Panc1 (cell line): ENCODE measurements around the gene ST8SIA1. TPM values are rescaled to one million over a fixed set of nuclear protein-coding genes. Genes with fewer than 3 reads are reported as not detected.

Experiments
- ATAC-seq: fragments of 200-7000 bp; cut with Tn5 transposase; 2 replicates; pipeline ENCODE4 v1.9.1; 2020; ENCODE audit warnings: mild to moderate bottlenecking, moderate library complexity
- BruUV-seq: library from RNA; stranded (reverse); fragments of 400-500 nt; replicated peaks from 2 replicates; lab custom pipeline; 2021; lab: Mats Ljungman, UMichigan
- CTCF ChIA-PET: fragments of 300-600 bp; sonication (Branson Sonifier 250); formaldehyde crosslinking; loops from one replicate; lab custom pipeline; 2022; ENCODE audit warnings: antibody characterized with exemption; lab: Charles Lee
- POLR2A ChIA-PET: fragments of 300-600 bp; sonication (Branson Sonifier 250); formaldehyde crosslinking; loops from one replicate; lab custom pipeline; 2022; ENCODE audit warnings: antibody characterized with exemption; lab: Charles Lee
- DNase-seq: peaks from one replicate; pipeline ENCODE4 v3.0.0-alpha.2; 2010; ENCODE audit warnings: low read depth, low spot score
- H3K27ac ChIP-seq: 2 replicates; pipeline ENCODE4 v1.5.1; 2011; ENCODE audit warnings: mild to moderate bottlenecking, low read length, inconsistent platforms
- H3K27me3 ChIP-seq: fragments of 200-500 bp; sonication (Bioruptor generic); 2 replicates; pipeline ENCODE4 v1.6.0; 2014; ENCODE audit warnings: low read length, inconsistent platforms; ENCODE audit not compliant: control insufficient read depth, insufficient read depth
- H3K36me3 ChIP-seq: fragments of 200-500 bp; sonication (Bioruptor generic); 2 replicates; pipeline ENCODE4 v1.5.1; 2014; ENCODE audit warnings: inconsistent platforms, mild to moderate bottlenecking, low read length, moderate library complexity; ENCODE audit not compliant: control insufficient read depth, insufficient read depth
- H3K4me1 ChIP-seq: 2 replicates; pipeline ENCODE4 v1.5.1; 2011; ENCODE audit warnings: inconsistent platforms, mild to moderate bottlenecking, low read length, moderate library complexity; ENCODE audit not compliant: control insufficient read depth, insufficient read depth
- H3K4me3 ChIP-seq, 2 experiments: 2 replicates each; pipeline ENCODE4 v1.5.1; 2011 to 2012; ENCODE audit warnings: low read depth in 2 of 2, low read length in 2 of 2, mild to moderate bottlenecking in 2 of 2, inconsistent platforms in 1 of 2, moderate library complexity in 1 of 2
- H3K9me3 ChIP-seq: fragments of 200-500 bp; sonication (Bioruptor generic); 2 replicates; pipeline ENCODE4 v1.5.1; 2014; ENCODE audit warnings: low read depth, mild to moderate bottlenecking, inconsistent platforms, low read length, moderate library complexity; ENCODE audit not compliant: control insufficient read depth, insufficient read depth
- CTCF ChIP-seq: fragments of 450-650 bp; IDR thresholded peaks from 2 replicates; pipeline ENCODE4 v1.5.1; 2017; ENCODE audit warnings: mild to moderate bottlenecking
- POLR2AphosphoS5 ChIP-seq: IDR thresholded peaks from 2 replicates; pipeline ENCODE4 v1.6.1; 2012; ENCODE audit warnings: mild to moderate bottlenecking, low read depth, low read length, moderate library complexity
- REST ChIP-seq, 2 experiments: IDR thresholded peaks; 2 replicates each; pipeline ENCODE4 v1.6.1; 2011 to 2012; ENCODE audit warnings: low read depth in 2 of 2, control low read depth in 1 of 2, low read length in 1 of 2, mild to moderate bottlenecking in 1 of 2, moderate library complexity in 1 of 2; ENCODE audit not compliant: insufficient read depth in 1 of 2
- SIN3A ChIP-seq: IDR thresholded peaks from 2 replicates; pipeline ENCODE4 v1.6.1; 2012; ENCODE audit warnings: low read depth, mild to moderate bottlenecking, low read length, moderate library complexity, borderline replicate concordance; ENCODE audit not compliant: insufficient read depth
- TCF7L2 ChIP-seq: IDR thresholded peaks from 2 replicates; pipeline ENCODE4 v1.6.1; 2011; ENCODE audit warnings: mild to moderate bottlenecking, low read depth, low read length, inconsistent platforms
- in situ Hi-C: cut with HindIII; loops from 2 replicates; pipeline ENCODE4 v1.10.0; 2016; ENCODE audit warnings: low sequenced_read_pairs, low pct_unique_long_range_greater_than_20kb
- intact Hi-C: fragments of 100-400 bp; cut with micrococcal nuclease; formaldehyde crosslinking; loops from one replicate; pipeline ENCODE4 v1.10.0; 2022; ENCODE audit not compliant: unreplicated experiment
- total RNA-seq: library from RNA; stranded (reverse); gene quantifications from one replicate; pipeline ENCODE4 v1.2.1, GENCODE V29; 2021; ENCODE audit not compliant: unreplicated experiment

Gene ST8SIA1
- total RNA-seq, 1 experiment from 2014 or later = 0.13 TPM

- H3K27ac ChIP-seq = no peak overlapping the region
- H3K4me3 ChIP-seq = no peak overlapping the region
- intact Hi-C loops (loop anchor here (10.0 kb wide), 1 partner anchor 245 kb away; no protein-coding TSS in a partner anchor), in situ Hi-C loops (no loop called here)
- ChIA-PET POLR2A (no interaction called here), CTCF (no interaction called here)
- ATAC-seq = no peak
- H3K4me1 ChIP-seq = no peaks in the 10 kb centered on the region
- no peaks in the 10 kb centered on the region for H3K9me3 ChIP-seq
- DNase-seq = no peak
- H3K36me3 ChIP-seq = no peaks in the 10 kb centered on the region
- TF ChIP-seq POLR2AphosphoS5 (no peak), SIN3A (no peak), REST (IDR thresholded peaks at IDR 0.05; ENCODE audit: insufficient read depth in 1 of 2, low read depth in 2 of 2, low read length in 1 of 2) (no peak)
- BruUV-seq = no TSS peak
- no peaks in the 10 kb centered on the region; the same call in 1 of the 2 replicates for H3K27me3 ChIP-seq
Observed at GRCh38 chr12:22329621-22330020, 4.9 kb downstream of the ST8SIA1 start.

DNA sequence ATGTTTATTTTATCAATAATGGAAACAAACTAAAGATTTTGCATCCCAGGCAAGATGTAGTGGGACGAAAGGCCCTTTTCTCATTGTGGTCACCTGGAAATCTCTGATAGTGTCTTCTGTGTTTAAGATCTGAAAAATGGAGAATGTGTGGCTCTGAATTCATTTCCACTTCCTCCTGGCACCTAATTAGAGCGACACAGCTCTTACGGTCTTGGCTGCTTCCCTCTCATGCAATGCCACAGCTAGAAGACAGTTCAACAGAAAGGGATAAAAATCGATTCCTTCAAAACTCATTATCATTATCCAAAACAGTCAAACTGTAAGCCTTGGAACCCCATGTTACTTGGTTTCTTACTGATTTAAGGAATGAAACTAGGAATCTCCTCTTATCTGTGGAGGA is 9.3 kb downstream of the ST8SIA1 start:
- H3K4me3 ChIP-seq = no peak overlapping the region
- no peaks in the 10 kb centered on the region for H3K27me3 ChIP-seq
- no peaks in the 10 kb centered on the region for H3K36me3 ChIP-seq
- DNase-seq = no peak
- TF ChIP-seq CTCF (no peak), TCF7L2 (no peak), POLR2AphosphoS5 (no peak), REST (IDR thresholded peaks at IDR 0.05; ENCODE audit: insufficient read depth in 1 of 2, low read depth in 2 of 2, low read length in 1 of 2) (no peak), SIN3A (no peak)
- POLR2A ChIA-PET = no interaction called here
- H3K4me1 ChIP-seq = no peaks in the 10 kb centered on the region
- intact Hi-C loops = no loop called here
- H3K9me3 ChIP-seq = no peaks in the 10 kb centered on the region
- CTCF ChIA-PET = no interaction called here
- no peak overlapping the region for H3K27ac ChIP-seq
- ATAC-seq = no peak
- no TSS peak for BruUV-seq
- in situ Hi-C loops = no loop called here
